Stimulated activated CD4-positive, alpha-beta T cell treated with anti-CD3 and anti-CD28 coated beads, TNF-alpha, amount 100 ng/mL, for 48 hours (primary cell): ENCODE measurements around the gene CARMIL1.
"Not testable (repeated sequence)": the region's sequence is repeated elsewhere in the genome, so short reads cannot be mapped to it uniquely, and the experiment has no call there.

Experiments
- DNase-seq, 3 donors: peaks; one replicate each; pipeline ENCODE4 v3.0.0-alpha.2; 2020; ENCODE audit warnings: low read depth in 3 of 3

Gene CARMIL1

GRCh38 chr6:25564943-25565342, 285.8 kb downstream of the CARMIL1 start:
- DNase-seq: no peak

- no peak for DNase-seq
Measured at GRCh38 chr6:25570578-25570977, 291.4 kb downstream of the CARMIL1 start.

- no peak for DNase-seq
Measured at GRCh38 chr6:25576919-25577318, 297.7 kb downstream of the CARMIL1 start.

GRCh38 chr6:25578538-25578937, 299.4 kb downstream of the CARMIL1 start:
- no peak for DNase-seq

- DNase-seq: no peak
Measured at GRCh38 chr6:25579391-25579883, 300.3 kb downstream of the CARMIL1 start.

- no peak for DNase-seq
Measured at GRCh38 chr6:25579902-25580495, 300.8 kb downstream of the CARMIL1 start.

- DNase-seq: no peak
Measured at GRCh38 chr6:25582101-25582500, 302.9 kb downstream of the CARMIL1 start.

GRCh38 chr6:25583099-25583498, 303.9 kb downstream of the CARMIL1 start:
- no peak for DNase-seq

GRCh38 chr6:25583906-25584305, 304.7 kb downstream of the CARMIL1 start:
- no peak for DNase-seq

GRCh38 chr6:25585225-25585624, 306.1 kb downstream of the CARMIL1 start:
- no peak for DNase-seq

- DNase-seq: not testable (repeated sequence)
Measured at GRCh38 chr6:25586119-25586518, 306.9 kb downstream of the CARMIL1 start.

- no peak for DNase-seq
Measured at GRCh38 chr6:25586927-25587326, 307.8 kb downstream of the CARMIL1 start.

GRCh38 chr6:25590986-25591385, 311.8 kb downstream of the CARMIL1 start:
- no peak for DNase-seq

- no peak for DNase-seq
Measured at GRCh38 chr6:25596928-25597818, 318.0 kb downstream of the CARMIL1 start.

GRCh38 chr6:25599516-25600085, 320.4 kb downstream of the CARMIL1 start:
- no peak for DNase-seq

- no peak for DNase-seq
Measured at GRCh38 chr6:25601800-25602673, 322.9 kb downstream of the CARMIL1 start.

- no peak for DNase-seq
Measured at GRCh38 chr6:25602674-25602982, 323.5 kb downstream of the CARMIL1 start.

GRCh38 chr6:25603251-25603650, 324.1 kb downstream of the CARMIL1 start:
- no peak for DNase-seq

GRCh38 chr6:25606151-25606550, 327.0 kb downstream of the CARMIL1 start:
- DNase-seq: no peak

- DNase-seq: no peak
Measured at GRCh38 chr6:25608558-25609174, 329.5 kb downstream of the CARMIL1 start.

- DNase-seq: no peak
Measured at GRCh38 chr6:25612666-25613065, 333.5 kb downstream of the CARMIL1 start.
